ENCODE results near the gene SLC5A11. TPM values are rescaled to one million over a fixed set of nuclear protein-coding genes. Genes with fewer than 3 reads are reported as not detected.

SLC5A11 gene
- total RNA-seq, 1 experiment from 2014 or later, result 0.47 TPM

GRCh38 chr16:24935336-24935735 is 89.6 kb downstream of the SLC5A11 start:
- no peaks in the 10 kb centered on the region for H4K20me1 ChIP-seq (ENCODE audit: insufficient read depth)
- no peaks in the 10 kb centered on the region for H3K27me3 ChIP-seq (ENCODE audit: insufficient read depth, low read length)
- no peak overlapping the region for H3K4me2 ChIP-seq (ENCODE audit: low read length)
- no peaks in the 10 kb centered on the region for H3K79me2 ChIP-seq (ENCODE audit: insufficient read depth, low read length)
- no peaks in the 10 kb centered on the region for H3K4me1 ChIP-seq (ENCODE audit: control insufficient read depth in 1 of 2, insufficient read depth in 2 of 2, low read length in 2 of 2)
- H3K36me3 ChIP-seq (ENCODE audit: control insufficient read depth in 1 of 2, insufficient read depth in 2 of 2, low read length in 2 of 2), result peaks cover 5 to 17% of the 10 kb centered on the region in 2 experiments; a peak in 3 of 4 replicates
- no peak overlapping the region for H3K27ac ChIP-seq (ENCODE audit: low read depth, low read length)
- ChIA-PET CTCF (no interaction called here), POLR2A (no interaction called here), RAD21 (ENCODE audit: low non-redundant PET in 1 of 2, low total read pairs in 2 of 2, uncharacterized antibody in 2 of 2, unreplicated experiment in 2 of 2) (interaction anchor here in 1 of 2 experiments (0.5 kb wide), 1 partner anchor 124 kb away, joined by 3 read pairs; no protein-coding TSS in a partner anchor)
- H3K9me3 ChIP-seq (ENCODE audit: control insufficient read depth in 1 of 2, insufficient read depth in 1 of 2, low read depth in 1 of 2, low read length in 2 of 2), result no peaks in the 10 kb centered on the region
- no peak overlapping the region for H2AFZ ChIP-seq (ENCODE audit: low read depth, low read length, poor library complexity, severe bottlenecking)
- no peak overlapping the region for H3K4me3 ChIP-seq (replicated peaks in 1 of 2; ENCODE audit: low read depth in 1 of 2, low read length in 2 of 2)
- ATAC-seq (no peak), DNase-seq (ENCODE audit: low read depth, low spot score) (no peak)
- intact Hi-C loops (cut with micrococcal nuclease), result no loop called here
- BruUV-seq (replicated peaks), result no TSS peak
- no peak overlapping the region for H3K9ac ChIP-seq (ENCODE audit: low read length)
- H3K9me2 ChIP-seq (ENCODE audit: insufficient read depth), result no peaks in the 10 kb centered on the region
- TF ChIP-seq FOSL1 (IDR thresholded peaks at IDR 0.05; ENCODE audit: low read depth) (no peak), ZFX (IDR thresholded peaks at IDR 0.05) (no peak), YY1 (IDR thresholded peaks at IDR 0.05; ENCODE audit: extremely low read depth, insufficient replicate concordance, low read depth, low read length) (no peak), ELF1 (IDR thresholded peaks at IDR 0.05; ENCODE audit: borderline replicate concordance, low read depth) (no peak), ZBTB33 (IDR thresholded peaks at IDR 0.05; ENCODE audit: extremely low read depth, insufficient replicate concordance, low read length) (no peak), SIN3A (IDR thresholded peaks at IDR 0.05; ENCODE audit: low read depth) (no peak), RAD21 (IDR thresholded peaks at IDR 0.05; ENCODE audit: low read depth) (no peak), EZH2phosphoT487 (IDR thresholded peaks at IDR 0.05; ENCODE audit: borderline replicate concordance) (no peak), CBX3 (IDR thresholded peaks at IDR 0.05; ENCODE audit: low read depth) (no peak), SP1 (IDR thresholded peaks at IDR 0.05; ENCODE audit: low read depth) (no peak), POLR2A (IDR thresholded peaks at IDR 0.05; ENCODE audit: borderline replicate concordance, extremely low read depth, insufficient read depth, insufficient read length) (no peak), POLR2AphosphoS5 (IDR thresholded peaks at IDR 0.05; ENCODE audit: low read depth, low read length) (no peak), SRF (IDR thresholded peaks at IDR 0.05; ENCODE audit: low read depth) (no peak), CEBPB (IDR thresholded peaks at IDR 0.05; ENCODE audit: low read depth) (no peak), EZH2 (IDR thresholded peaks at IDR 0.05) (no peak), TCF7L2 (IDR thresholded peaks at IDR 0.05; ENCODE audit: borderline replicate concordance, extremely low read depth, insufficient read depth, insufficient read length) (no peak)
- TF ChIP-seq, protein P1, sequence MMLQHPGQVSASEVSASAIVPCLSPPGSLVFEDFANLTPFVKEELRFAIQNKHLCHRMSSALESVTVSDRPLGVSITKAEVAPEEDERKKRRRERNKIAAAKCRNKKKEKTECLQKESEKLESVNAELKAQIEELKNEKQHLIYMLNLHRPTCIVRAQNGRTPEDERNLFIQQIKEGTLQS (IDR thresholded peaks at IDR 0.05), result no peak
- TF ChIP-seq, protein P2, sequence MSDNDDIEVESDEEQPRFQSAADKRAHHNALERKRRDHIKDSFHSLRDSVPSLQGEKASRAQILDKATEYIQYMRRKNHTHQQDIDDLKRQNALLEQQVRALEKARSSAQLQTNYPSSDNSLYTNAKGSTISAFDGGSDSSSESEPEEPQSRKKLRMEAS (IDR thresholded peaks at IDR 0.05), result no peak
- TF ChIP-seq, protein P3, sequence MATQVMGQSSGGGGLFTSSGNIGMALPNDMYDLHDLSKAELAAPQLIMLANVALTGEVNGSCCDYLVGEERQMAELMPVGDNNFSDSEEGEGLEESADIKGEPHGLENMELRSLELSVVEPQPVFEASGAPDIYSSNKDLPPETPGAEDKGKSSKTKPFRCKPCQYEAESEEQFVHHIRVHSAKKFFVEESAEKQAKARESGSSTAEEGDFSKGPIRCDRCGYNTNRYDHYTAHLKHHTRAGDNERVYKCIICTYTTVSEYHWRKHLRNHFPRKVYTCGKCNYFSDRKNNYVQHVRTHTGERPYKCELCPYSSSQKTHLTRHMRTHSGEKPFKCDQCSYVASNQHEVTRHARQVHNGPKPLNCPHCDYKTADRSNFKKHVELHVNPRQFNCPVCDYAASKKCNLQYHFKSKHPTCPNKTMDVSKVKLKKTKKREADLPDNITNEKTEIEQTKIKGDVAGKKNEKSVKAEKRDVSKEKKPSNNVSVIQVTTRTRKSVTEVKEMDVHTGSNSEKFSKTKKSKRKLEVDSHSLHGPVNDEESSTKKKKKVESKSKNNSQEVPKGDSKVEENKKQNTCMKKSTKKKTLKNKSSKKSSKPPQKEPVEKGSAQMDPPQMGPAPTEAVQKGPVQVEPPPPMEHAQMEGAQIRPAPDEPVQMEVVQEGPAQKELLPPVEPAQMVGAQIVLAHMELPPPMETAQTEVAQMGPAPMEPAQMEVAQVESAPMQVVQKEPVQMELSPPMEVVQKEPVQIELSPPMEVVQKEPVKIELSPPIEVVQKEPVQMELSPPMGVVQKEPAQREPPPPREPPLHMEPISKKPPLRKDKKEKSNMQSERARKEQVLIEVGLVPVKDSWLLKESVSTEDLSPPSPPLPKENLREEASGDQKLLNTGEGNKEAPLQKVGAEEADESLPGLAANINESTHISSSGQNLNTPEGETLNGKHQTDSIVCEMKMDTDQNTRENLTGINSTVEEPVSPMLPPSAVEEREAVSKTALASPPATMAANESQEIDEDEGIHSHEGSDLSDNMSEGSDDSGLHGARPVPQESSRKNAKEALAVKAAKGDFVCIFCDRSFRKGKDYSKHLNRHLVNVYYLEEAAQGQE (IDR thresholded peaks at IDR 0.05; ENCODE audit: low read depth), result no peak

Measured in HCT116 (cell line).